Parathyroid adenoma (tissue), 2 donors: Measurements from ENCODE around the gene OOEP.
"Not testable (repeated sequence)": the region's sequence is repeated elsewhere in the genome, so short reads cannot be mapped to it uniquely, and the experiment has no call there.

Experiments used
- H2AFZ ChIP-seq: fragments of 300-600 bp; sonication (generic); one replicate; pipeline ENCODE4 v1.7.0; 2017; ENCODE audit warnings: antibody characterized with exemption, mild to moderate bottlenecking
- H3K27ac ChIP-seq: fragments of 300-600 bp; sonication (generic); one replicate; pipeline ENCODE4 v1.7.0; 2017
- H3K27me3 ChIP-seq: fragments of 300-600 bp; sonication (generic); one replicate; pipeline ENCODE4 v1.7.0; 2017; ENCODE audit warnings: low read length; ENCODE audit not compliant: control insufficient read depth, insufficient read depth
- H3K36me3 ChIP-seq: fragments of 300-600 bp; sonication (generic); one replicate; pipeline ENCODE4 v1.7.0; 2017; ENCODE audit warnings: low read length; ENCODE audit not compliant: control insufficient read depth, insufficient read depth
- H3K4me1 ChIP-seq: fragments of 300-600 bp; sonication (generic); one replicate; pipeline ENCODE4 v1.7.0; 2017; ENCODE audit warnings: control low read depth
- H3K4me2 ChIP-seq: fragments of 300-600 bp; sonication (generic); one replicate; pipeline ENCODE4 v1.7.0; 2017; ENCODE audit warnings: low read length
- H3K4me3 ChIP-seq: fragments of 300-600 bp; sonication (generic); one replicate; pipeline ENCODE4 v1.7.0; 2017; ENCODE audit warnings: low read depth, low read length
- H3K79me2 ChIP-seq: fragments of 300-600 bp; sonication (generic); one replicate; pipeline ENCODE4 v1.7.0; 2017; ENCODE audit warnings: control low read depth
- H3K9ac ChIP-seq: fragments of 300-600 bp; sonication (generic); one replicate; pipeline ENCODE4 v1.7.0; 2017; ENCODE audit warnings: mild to moderate bottlenecking
- H3K9me3 ChIP-seq: fragments of 300-600 bp; sonication (generic); one replicate; pipeline ENCODE4 v1.7.0; 2017; ENCODE audit warnings: low read length; ENCODE audit not compliant: control insufficient read depth
- CTCF ChIP-seq: fragments of 300-600 bp; sonication (generic); IDR thresholded peaks from one replicate; pipeline ENCODE4 v1.7.0; 2017; ENCODE audit warnings: antibody characterized with exemption, mild to moderate bottlenecking
- donor health status: primary hyperparathyroidism.

OOEP gene

DNA sequence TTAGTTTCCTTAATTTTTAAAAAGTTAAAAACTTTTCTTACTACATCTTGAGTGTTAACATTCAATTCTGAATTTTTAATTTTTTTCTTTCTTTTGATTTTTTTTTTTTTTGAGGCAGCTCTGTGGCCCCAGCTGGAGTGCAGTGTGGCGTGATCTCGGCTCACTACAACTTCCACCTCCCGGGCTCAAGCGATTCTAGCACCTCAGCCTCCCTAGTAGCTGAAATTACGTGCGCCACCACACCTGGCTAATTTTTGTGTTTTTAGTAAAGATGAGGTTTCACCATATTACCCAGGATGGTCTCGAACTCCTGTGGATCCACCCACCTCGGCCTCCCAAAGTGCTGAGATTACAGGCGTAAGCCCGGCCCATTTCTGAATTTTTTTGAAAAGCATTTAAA, 26.2 kb upstream of the OOEP start:
- no peaks in the 10 kb centered on the region for H3K4me1 ChIP-seq
- no peaks in the 10 kb centered on the region for H3K79me2 ChIP-seq
- no peak overlapping the region for H3K4me3 ChIP-seq
- no peak overlapping the region for H3K9ac ChIP-seq
- H3K9me3 ChIP-seq, result no peaks in the 10 kb centered on the region
- no peak for TF ChIP-seq CTCF
- H3K27ac ChIP-seq, result no peak overlapping the region
- no peaks in the 10 kb centered on the region for H3K27me3 ChIP-seq
- no peaks in the 10 kb centered on the region for H3K36me3 ChIP-seq
- no peak overlapping the region for H2AFZ ChIP-seq
- H3K4me2 ChIP-seq, result no peak overlapping the region

- Histone ChIP-seq H3K27me3 (no peaks in the 10 kb centered on the region), H3K36me3 (no peaks in the 10 kb centered on the region), H3K4me3 (no peak within 1 kb of the TSS), H3K9ac (no peak within 1 kb of the TSS), H3K27ac (no peak within 1 kb of the TSS), H3K79me2 (no peaks in the 10 kb centered on the region), H3K4me2 (peak within 1 kb of the TSS; percentile 45), H3K4me1 (no peaks in the 10 kb centered on the region), H3K9me3 (no peaks in the 10 kb centered on the region), H2AFZ (peak within 1 kb of the TSS; percentile 55)
- no peak for TF ChIP-seq CTCF
Observed at GRCh38 chr6:73394577-73395354, 25.1 kb upstream of the OOEP start, which contains the start of gene DDX43. DDX43 (plus strand) TSS chr6:73394828; CDS start chr6:73394906, 78 bp downstream.

DNA sequence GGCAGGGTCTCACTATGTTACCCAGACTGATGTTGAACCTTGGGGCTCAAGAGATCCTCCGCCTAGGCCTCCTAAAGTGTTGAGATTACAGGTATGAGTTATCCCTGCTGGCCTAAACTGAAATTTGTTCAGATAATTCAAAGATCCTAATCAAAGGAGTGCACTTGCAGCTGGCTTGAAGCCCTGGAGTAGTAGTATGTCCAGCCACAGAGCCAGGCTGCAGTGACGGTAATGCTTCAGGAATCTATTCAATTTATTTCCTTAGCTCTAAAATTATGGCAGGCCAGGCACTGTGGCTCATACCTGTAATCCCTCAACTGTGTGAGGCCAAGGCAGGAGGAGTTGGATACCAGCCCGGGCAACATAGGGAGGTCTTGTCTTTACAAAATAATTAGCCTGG, 23.6 kb upstream of the OOEP start:
- Histone ChIP-seq H3K36me3 (no peaks in the 10 kb centered on the region), H3K79me2 (no peaks in the 10 kb centered on the region), H3K9ac (no peak overlapping the region), H3K27ac (no peak overlapping the region), H3K4me1 (no peaks in the 10 kb centered on the region), H3K9me3 (no peaks in the 10 kb centered on the region), H3K4me3 (no peak overlapping the region), H3K4me2 (no peak overlapping the region), H2AFZ (peak overlapping the region; percentile 14), H3K27me3 (no peaks in the 10 kb centered on the region)
- TF ChIP-seq CTCF, result no peak

DNA sequence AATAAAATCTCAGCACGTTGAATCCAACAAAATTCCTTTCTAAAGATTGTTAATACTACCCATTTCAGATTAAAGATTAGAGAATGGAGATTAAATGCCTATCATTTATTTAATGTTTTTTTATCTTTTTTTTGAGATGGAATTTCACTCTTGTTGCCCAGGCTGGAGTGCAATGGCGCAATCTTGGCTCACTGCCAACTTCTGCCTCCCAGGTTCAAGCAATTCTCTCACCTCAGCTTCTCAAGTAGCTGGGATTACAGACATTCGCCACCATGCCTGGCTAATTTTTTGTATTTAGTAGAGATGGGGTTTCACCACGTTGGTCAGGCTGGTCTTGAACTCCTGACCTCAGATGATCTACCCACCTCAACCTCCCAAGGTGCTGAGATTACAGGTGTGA, 22.5 kb upstream of the OOEP start:
- H3K27ac ChIP-seq, H2AFZ ChIP-seq, H3K27me3 ChIP-seq, H3K9me3 ChIP-seq, H3K36me3 ChIP-seq, H3K4me2 ChIP-seq, H3K4me1 ChIP-seq, H3K4me3 ChIP-seq, H3K9ac ChIP-seq, H3K79me2 ChIP-seq: not testable (repeated sequence)

GRCh38 chr6:73391675-73392074, 22.0 kb upstream of the OOEP start:
- Histone ChIP-seq H3K9me3 (no peaks in the 10 kb centered on the region), H3K36me3 (no peaks in the 10 kb centered on the region), H3K27ac (no peak overlapping the region), H3K4me2 (no peak overlapping the region), H3K9ac (no peak overlapping the region), H3K4me1 (no peaks in the 10 kb centered on the region), H3K4me3 (no peak overlapping the region), H2AFZ (no peak overlapping the region), H3K79me2 (no peaks in the 10 kb centered on the region), H3K27me3 (no peaks in the 10 kb centered on the region)
- TF ChIP-seq CTCF, result no peak
